ENCODE measurements around the gene APCDD1. TPM values are rescaled to one million over a fixed set of nuclear protein-coding genes. Genes with fewer than 3 reads are reported as not detected.

APCDD1 gene
- total RNA-seq, 2 experiments from 2014 or later, result not detected

GRCh38 chr18:10419420-10420103 lies 34.9 kb upstream of the APCDD1 start:
- no peaks in the 10 kb centered on the region for H3K36me3 Mint-ChIP-seq
- DNase-seq (no peak), ATAC-seq (no peak)
- no peak overlapping the region for H3K27ac Mint-ChIP-seq
- no peaks in the 10 kb centered on the region for H3K4me1 Mint-ChIP-seq
- H3K4me3 Mint-ChIP-seq, result no peak overlapping the region
- H3K9me3 Mint-ChIP-seq (ENCODE audit: low read depth), result no peaks in the 10 kb centered on the region
- H3K27me3 Mint-ChIP-seq, result peaks cover 4% of the 10 kb centered on the region
- CTCF ChIA-PET, result interaction anchor here (1.2 kb wide), 1 partner anchor 18 kb away, joined by 3 read pairs; no protein-coding TSS in a partner anchor

- Mint-ChIP-seq H3K27me3 (peaks cover 6% of the 10 kb centered on the region), H3K27ac (no peak overlapping the region), H3K9me3 (ENCODE audit: low read depth) (no peaks in the 10 kb centered on the region), H3K4me1 (no peaks in the 10 kb centered on the region), H3K4me3 (no peak overlapping the region), H3K36me3 (no peaks in the 10 kb centered on the region)
- CTCF ChIA-PET, result no interaction called here
- ATAC-seq (no peak), DNase-seq (no peak)
These were observed 33.7 kb upstream of the APCDD1 start for GRCh38 chr18:10420561-10421352.

- H3K27me3 Mint-ChIP-seq, result peaks cover 6% of the 10 kb centered on the region
- DNase-seq (no peak), ATAC-seq (no peak)
- H3K4me1 Mint-ChIP-seq, result no peaks in the 10 kb centered on the region
- no peak overlapping the region for H3K4me3 Mint-ChIP-seq
- H3K9me3 Mint-ChIP-seq (ENCODE audit: low read depth), result no peaks in the 10 kb centered on the region
- no peaks in the 10 kb centered on the region for H3K36me3 Mint-ChIP-seq
- H3K27ac Mint-ChIP-seq, result no peak overlapping the region
- CTCF ChIA-PET, result no interaction called here
These were observed 32.6 kb upstream of the APCDD1 start for GRCh38 chr18:10421859-10422258.

- Mint-ChIP-seq H3K36me3 (no peaks in the 10 kb centered on the region), H3K27ac (no peak overlapping the region), H3K4me3 (no peak overlapping the region), H3K27me3 (peaks cover 6% of the 10 kb centered on the region), H3K9me3 (ENCODE audit: low read depth) (no peaks in the 10 kb centered on the region), H3K4me1 (no peaks in the 10 kb centered on the region)
- DNase-seq, result no peak
- CTCF ChIA-PET, result no interaction called here
- ATAC-seq, result no peak
These were observed 31.7 kb upstream of the APCDD1 start for GRCh38 chr18:10422731-10423130.

- no peaks in the 10 kb centered on the region for H3K4me1 Mint-ChIP-seq
- DNase-seq, result no peak
- H3K27ac Mint-ChIP-seq, result no peak overlapping the region
- CTCF ChIA-PET, result no interaction called here
- no peak for ATAC-seq
- no peak overlapping the region for H3K4me3 Mint-ChIP-seq
- H3K27me3 Mint-ChIP-seq, result peaks cover 6% of the 10 kb centered on the region
- no peaks in the 10 kb centered on the region for H3K36me3 Mint-ChIP-seq
- no peaks in the 10 kb centered on the region for H3K9me3 Mint-ChIP-seq (ENCODE audit: low read depth)
These were observed 29.7 kb upstream of the APCDD1 start for GRCh38 chr18:10424585-10425307.

GRCh38 chr18:10430677-10431076 lies 23.8 kb upstream of the APCDD1 start:
- ATAC-seq, result no peak
- no peak for DNase-seq
- no peak overlapping the region for H3K27ac Mint-ChIP-seq
- H3K4me3 Mint-ChIP-seq, result no peak overlapping the region
- H3K36me3 Mint-ChIP-seq, result no peaks in the 10 kb centered on the region
- H3K9me3 Mint-ChIP-seq (ENCODE audit: low read depth), result no peaks in the 10 kb centered on the region
- no peaks in the 10 kb centered on the region for H3K4me1 Mint-ChIP-seq
- H3K27me3 Mint-ChIP-seq, result no peaks in the 10 kb centered on the region
- CTCF ChIA-PET, result no interaction called here

GRCh38 chr18:10431680-10432079 lies 22.8 kb upstream of the APCDD1 start:
- DNase-seq (no peak), ATAC-seq (no peak)
- Mint-ChIP-seq H3K27me3 (peaks cover 3% of the 10 kb centered on the region), H3K4me1 (no peaks in the 10 kb centered on the region), H3K27ac (no peak overlapping the region), H3K36me3 (no peaks in the 10 kb centered on the region), H3K4me3 (no peak overlapping the region), H3K9me3 (ENCODE audit: low read depth) (no peaks in the 10 kb centered on the region)
- CTCF ChIA-PET, result no interaction called here

GRCh38 chr18:10432781-10433180 lies 21.7 kb upstream of the APCDD1 start:
- no peak overlapping the region for H3K27ac Mint-ChIP-seq
- no peaks in the 10 kb centered on the region for H3K9me3 Mint-ChIP-seq (ENCODE audit: low read depth)
- ATAC-seq, result no peak
- H3K27me3 Mint-ChIP-seq, result peaks cover 3% of the 10 kb centered on the region
- DNase-seq, result no peak
- H3K4me3 Mint-ChIP-seq, result no peak overlapping the region
- CTCF ChIA-PET, result no interaction called here
- no peaks in the 10 kb centered on the region for H3K4me1 Mint-ChIP-seq
- no peaks in the 10 kb centered on the region for H3K36me3 Mint-ChIP-seq

GRCh38 chr18:10436160-10436559 lies 18.3 kb upstream of the APCDD1 start:
- Mint-ChIP-seq H3K9me3 (ENCODE audit: low read depth) (no peaks in the 10 kb centered on the region), H3K4me3 (no peak overlapping the region), H3K27ac (no peak overlapping the region), H3K27me3 (peaks cover 6% of the 10 kb centered on the region), H3K36me3 (no peaks in the 10 kb centered on the region), H3K4me1 (no peaks in the 10 kb centered on the region)
- no peak for ATAC-seq
- CTCF ChIA-PET, result no interaction called here
- no peak for DNase-seq

- Mint-ChIP-seq H3K27ac (no peak overlapping the region), H3K4me3 (no peak overlapping the region), H3K9me3 (ENCODE audit: low read depth) (no peaks in the 10 kb centered on the region), H3K4me1 (no peaks in the 10 kb centered on the region), H3K36me3 (no peaks in the 10 kb centered on the region), H3K27me3 (peaks cover 6% of the 10 kb centered on the region)
- ATAC-seq (no peak), DNase-seq (no peak)
- CTCF ChIA-PET, result interaction anchor here (0.9 to 1.5 kb wide), 3 partner anchors 9 to 18 kb away, joined by 3 to 5 read pairs (median 3); no protein-coding TSS in a partner anchor
These were observed 16.6 kb upstream of the APCDD1 start for GRCh38 chr18:10437837-10438236.

GRCh38 chr18:10439898-10440297 lies 14.5 kb upstream of the APCDD1 start:
- DNase-seq, result no peak
- Mint-ChIP-seq H3K36me3 (no peaks in the 10 kb centered on the region), H3K9me3 (ENCODE audit: low read depth) (no peaks in the 10 kb centered on the region), H3K4me3 (no peak overlapping the region), H3K27ac (no peak overlapping the region), H3K27me3 (peaks cover 6% of the 10 kb centered on the region), H3K4me1 (no peaks in the 10 kb centered on the region)
- CTCF ChIA-PET, result no interaction called here
- ATAC-seq, result no peak

GRCh38 chr18:10440884-10441283 lies 13.6 kb upstream of the APCDD1 start:
- H3K4me1 Mint-ChIP-seq, result no peaks in the 10 kb centered on the region
- CTCF ChIA-PET, result no interaction called here
- H3K36me3 Mint-ChIP-seq, result no peaks in the 10 kb centered on the region
- H3K27ac Mint-ChIP-seq, result no peak overlapping the region
- DNase-seq, result no peak
- no peak for ATAC-seq
- H3K4me3 Mint-ChIP-seq, result no peak overlapping the region
- H3K27me3 Mint-ChIP-seq, result peaks cover 9% of the 10 kb centered on the region
- H3K9me3 Mint-ChIP-seq (ENCODE audit: low read depth), result no peaks in the 10 kb centered on the region

- Mint-ChIP-seq H3K27me3 (peaks cover 10% of the 10 kb centered on the region), H3K27ac (no peak overlapping the region), H3K36me3 (no peaks in the 10 kb centered on the region), H3K9me3 (ENCODE audit: low read depth) (no peaks in the 10 kb centered on the region), H3K4me1 (no peaks in the 10 kb centered on the region), H3K4me3 (no peak overlapping the region)
- ATAC-seq (no peak), DNase-seq (no peak)
- CTCF ChIA-PET, result no interaction called here
These were observed 13.0 kb upstream of the APCDD1 start for GRCh38 chr18:10441472-10441871.

GRCh38 chr18:10442551-10442971 lies 11.9 kb upstream of the APCDD1 start:
- no peak overlapping the region for H3K4me3 Mint-ChIP-seq
- no peaks in the 10 kb centered on the region for H3K36me3 Mint-ChIP-seq
- ATAC-seq (no peak), DNase-seq (no peak)
- H3K27me3 Mint-ChIP-seq, result peaks cover 10% of the 10 kb centered on the region
- no peak overlapping the region for H3K27ac Mint-ChIP-seq
- CTCF ChIA-PET, result no interaction called here
- H3K4me1 Mint-ChIP-seq, result no peaks in the 10 kb centered on the region
- no peaks in the 10 kb centered on the region for H3K9me3 Mint-ChIP-seq (ENCODE audit: low read depth)

Measured in activated CD8-positive, alpha-beta memory T cell treated with anti-CD3 and anti-CD28 coated beads, Interleukin-2, amount 10 ng/mL, durations not matched to agents 7 days and 5 days (primary cell).